ENCODE data around the gene DMD. TPM values are rescaled to one million over a fixed set of nuclear protein-coding genes. Genes with fewer than 3 reads are reported as not detected.

Gene DMD
- total RNA-seq, 1 experiment from 2014 or later: 47.2 TPM

- intact Hi-C loops (cut with micrococcal nuclease; ENCODE audit: unreplicated experiment): no loop called here
- TF ChIP-seq CTCF (IDR thresholded peaks at IDR 0.05; ENCODE audit: insufficient read depth in 1 of 2, low read depth in 1 of 2, low read length in 1 of 2, severe bottlenecking in 1 of 2, unreplicated experiment in 1 of 2): no peak
These were observed 1870.8 kb downstream of the DMD start for GRCh38 chrX:31340587-31340986.

GRCh38 chrX:31338991-31339350 lies 1872.4 kb downstream of the DMD start:
- Mint-ChIP-seq H3K4me3 (ENCODE audit: unreplicated experiment) (no peak overlapping the region), H3K4me1 (ENCODE audit: low read depth, unreplicated experiment) (peaks cover 7% of the 10 kb centered on the region), H3K36me3 (ENCODE audit: insufficient read depth, unreplicated experiment) (no peaks in the 10 kb centered on the region), H3K27me3 (ENCODE audit: insufficient read depth, unreplicated experiment) (no peaks in the 10 kb centered on the region), H3K27ac (ENCODE audit: unreplicated experiment) (no peak overlapping the region), H3K9me3 (ENCODE audit: unreplicated experiment) (no peaks in the 10 kb centered on the region)
- ChIA-PET CTCF (no interaction called here), POLR2A (no interaction called here)
- DNase-seq: no peak
- no peaks in the 10 kb centered on the region for H3K27me3 ChIP-seq (replicated peaks; ENCODE audit: control insufficient read depth, insufficient read depth, low read length)
- BruUV-seq (replicated peaks): no TSS peak
- H3K9me3 ChIP-seq: no peaks in the 10 kb centered on the region
- H3K4me1 ChIP-seq: 0 out of 2 replicates have a peak, but pooled peaks cover 8% of the 10 kb centered on the region
- H3K4me3 ChIP-seq (ENCODE audit: low read depth, low read length): no peak overlapping the region
- H3K36me3 ChIP-seq (ENCODE audit: control insufficient read depth, insufficient read depth, low read length): no peaks in the 10 kb centered on the region
- TF ChIP-seq CTCF (IDR thresholded peaks at IDR 0.05; ENCODE audit: insufficient read depth in 1 of 2, low read depth in 1 of 2, low read length in 1 of 2, severe bottlenecking in 1 of 2, unreplicated experiment in 1 of 2): no peak
- intact Hi-C loops (cut with micrococcal nuclease; ENCODE audit: unreplicated experiment): no loop called here

More at GRCh38 chrX:31340587-31340986, 1870.8 kb downstream of the DMD start:
- Histone ChIP-seq H3K36me3 (ENCODE audit: control insufficient read depth, insufficient read depth, low read length) (no peaks in the 10 kb centered on the region), H3K4me3 (ENCODE audit: low read depth, low read length) (no peak overlapping the region), H3K27me3 (replicated peaks; ENCODE audit: control insufficient read depth, insufficient read depth, low read length) (no peaks in the 10 kb centered on the region), H3K4me1 (0 out of 2 replicates have a peak, but pooled peaks cover 8% of the 10 kb centered on the region), H3K9me3 (no peaks in the 10 kb centered on the region)
- Mint-ChIP-seq H3K9me3 (ENCODE audit: unreplicated experiment) (no peaks in the 10 kb centered on the region), H3K27ac (ENCODE audit: unreplicated experiment) (no peak overlapping the region), H3K27me3 (ENCODE audit: insufficient read depth, unreplicated experiment) (no peaks in the 10 kb centered on the region), H3K4me1 (ENCODE audit: low read depth, unreplicated experiment) (no peaks in the 10 kb centered on the region), H3K4me3 (ENCODE audit: unreplicated experiment) (no peak overlapping the region), H3K36me3 (ENCODE audit: insufficient read depth, unreplicated experiment) (no peaks in the 10 kb centered on the region)
- ChIA-PET CTCF (no interaction called here), POLR2A (no interaction called here)
- DNase-seq: no peak
- BruUV-seq (replicated peaks): no TSS peak

- H3K4me3 Mint-ChIP-seq (ENCODE audit: unreplicated experiment): no peak overlapping the region
These were observed 1874.0 kb downstream of the DMD start for GRCh38 chrX:31337332-31337731.

More at GRCh38 chrX:31337332-31337731, 1874.0 kb downstream of the DMD start:
- Histone ChIP-seq H3K36me3 (ENCODE audit: control insufficient read depth, insufficient read depth, low read length) (no peaks in the 10 kb centered on the region), H3K27me3 (replicated peaks; ENCODE audit: control insufficient read depth, insufficient read depth, low read length) (no peaks in the 10 kb centered on the region), H3K4me3 (ENCODE audit: low read depth, low read length) (no peak overlapping the region), H3K9me3 (no peaks in the 10 kb centered on the region), H3K4me1 (peaks cover 12% of the 10 kb centered on the region)
- Mint-ChIP-seq H3K27me3 (ENCODE audit: insufficient read depth, unreplicated experiment) (no peaks in the 10 kb centered on the region), H3K36me3 (ENCODE audit: insufficient read depth, unreplicated experiment) (no peaks in the 10 kb centered on the region), H3K27ac (ENCODE audit: unreplicated experiment) (no peak overlapping the region), H3K4me1 (ENCODE audit: low read depth, unreplicated experiment) (peaks cover 14% of the 10 kb centered on the region), H3K9me3 (ENCODE audit: unreplicated experiment) (no peaks in the 10 kb centered on the region)
- TF ChIP-seq CTCF (IDR thresholded peaks at IDR 0.05; ENCODE audit: insufficient read depth in 1 of 2, low read depth in 1 of 2, low read length in 1 of 2, severe bottlenecking in 1 of 2, unreplicated experiment in 1 of 2): no peak
- intact Hi-C loops (cut with micrococcal nuclease; ENCODE audit: unreplicated experiment): no loop called here
- ChIA-PET POLR2A (no interaction called here), CTCF (no interaction called here)
- BruUV-seq (replicated peaks): no TSS peak
- DNase-seq: no peak

Measured in Caco-2 (cell line).